HG02852 (cell line): ENCODE results near the gene TXNL4A.

Experiments used
- ATAC-seq: cut with Tn5 transposase; IDR thresholded peaks from one replicate; pipeline ENCODE4 v1.9.1; 2021; ENCODE audit warnings: mild to moderate bottlenecking, moderate library complexity; ENCODE audit not compliant: unreplicated experiment

TXNL4A gene

GRCh38 chr18:79936641-79937040 lies 51.7 kb downstream of the TXNL4A start:
- ATAC-seq = no peak

DNA sequence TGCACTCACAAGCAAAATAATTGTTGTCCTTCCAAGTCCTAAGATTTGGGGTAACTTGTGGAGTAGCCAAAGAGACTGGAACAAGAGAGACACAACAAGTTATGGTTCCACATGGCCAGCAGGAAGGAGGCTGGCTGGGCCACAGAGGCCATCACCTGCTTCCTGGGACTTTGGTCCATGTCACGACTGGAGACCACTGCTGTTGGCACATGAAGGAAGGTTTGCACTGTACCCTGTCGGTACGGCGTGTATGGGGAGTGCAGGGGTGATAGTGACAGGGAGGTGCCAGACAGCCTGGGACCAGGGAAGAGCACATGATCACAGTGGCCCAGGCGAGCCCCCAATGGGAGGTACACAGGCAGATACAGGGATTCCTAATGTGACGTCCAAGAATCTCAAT lies 52.4 kb downstream of the TXNL4A start:
- ATAC-seq = no peak

DNA sequence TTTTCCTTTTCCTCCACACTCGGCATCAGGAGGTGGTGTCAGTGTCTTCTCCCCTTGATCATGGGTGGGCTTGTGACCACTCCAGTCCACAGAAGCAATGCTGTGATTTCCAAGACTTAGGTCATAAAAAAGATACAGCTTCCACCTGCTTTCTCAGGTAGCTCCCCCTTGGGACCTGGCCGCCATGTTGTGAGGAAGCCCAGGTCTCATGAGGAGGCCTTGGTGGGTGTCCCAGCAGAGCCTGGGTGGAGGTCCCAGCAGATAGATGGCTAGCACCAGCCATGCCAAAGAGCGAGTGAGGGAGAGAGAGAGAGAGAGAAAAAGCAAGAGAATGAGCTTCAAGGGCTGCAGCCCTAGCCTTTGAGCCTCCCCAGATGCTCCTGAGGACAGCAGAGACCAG lies 52.9 kb downstream of the TXNL4A start:
- no peak for ATAC-seq

GRCh38 chr18:79935098-79935480 lies 53.3 kb downstream of the TXNL4A start:
- ATAC-seq = no peak

DNA sequence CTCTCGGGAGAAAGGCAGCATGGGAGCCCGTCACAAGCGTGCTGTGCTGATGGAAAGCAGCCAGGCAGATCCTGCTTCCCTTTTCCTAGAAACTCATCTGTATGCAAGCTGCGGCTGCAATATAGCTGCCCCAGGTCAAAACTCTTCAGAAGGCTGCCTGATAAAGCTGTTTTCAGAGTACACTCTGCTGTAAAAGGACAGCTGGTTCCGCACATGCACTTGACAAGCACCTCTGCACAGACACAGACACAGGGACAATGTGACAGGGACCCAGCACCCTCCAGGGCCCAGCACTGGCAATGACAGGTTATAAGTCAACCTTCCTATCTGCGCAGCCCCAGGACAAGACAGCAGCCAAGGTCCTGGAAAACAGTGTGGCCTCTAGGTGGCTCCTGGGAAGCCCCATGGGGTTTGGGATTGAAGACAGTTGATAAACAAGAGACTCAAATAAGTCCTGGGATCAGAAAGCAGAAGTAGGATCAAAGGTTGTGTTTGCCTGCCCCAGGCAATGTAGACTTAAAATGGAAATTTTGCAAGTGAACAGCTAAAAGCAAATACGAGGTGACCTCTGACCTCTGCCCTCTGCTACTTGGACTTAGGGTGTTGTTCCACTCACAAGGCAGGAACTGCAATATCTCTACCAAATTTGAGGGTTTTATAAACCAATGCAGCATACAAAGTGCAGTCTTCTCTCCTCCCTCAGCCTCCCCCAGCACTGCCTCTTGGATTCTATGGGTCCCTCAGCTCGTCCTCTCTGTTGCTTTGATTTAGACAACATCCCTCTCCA lies 53.9 kb downstream of the TXNL4A start:
- no peak for ATAC-seq

GRCh38 chr18:79933765-79934164 lies 54.6 kb downstream of the TXNL4A start:
- no peak for ATAC-seq

- no peak for ATAC-seq
These were observed 55.5 kb downstream of the TXNL4A start for GRCh38 chr18:79932907-79933306.

GRCh38 chr18:79931475-79931874 lies 56.9 kb downstream of the TXNL4A start:
- ATAC-seq = no peak

- ATAC-seq = no peak
These were observed 58.2 kb downstream of the TXNL4A start for GRCh38 chr18:79930020-79930642.

GRCh38 chr18:79928563-79928960 lies 59.8 kb downstream of the TXNL4A start:
- ATAC-seq = no peak

DNA sequence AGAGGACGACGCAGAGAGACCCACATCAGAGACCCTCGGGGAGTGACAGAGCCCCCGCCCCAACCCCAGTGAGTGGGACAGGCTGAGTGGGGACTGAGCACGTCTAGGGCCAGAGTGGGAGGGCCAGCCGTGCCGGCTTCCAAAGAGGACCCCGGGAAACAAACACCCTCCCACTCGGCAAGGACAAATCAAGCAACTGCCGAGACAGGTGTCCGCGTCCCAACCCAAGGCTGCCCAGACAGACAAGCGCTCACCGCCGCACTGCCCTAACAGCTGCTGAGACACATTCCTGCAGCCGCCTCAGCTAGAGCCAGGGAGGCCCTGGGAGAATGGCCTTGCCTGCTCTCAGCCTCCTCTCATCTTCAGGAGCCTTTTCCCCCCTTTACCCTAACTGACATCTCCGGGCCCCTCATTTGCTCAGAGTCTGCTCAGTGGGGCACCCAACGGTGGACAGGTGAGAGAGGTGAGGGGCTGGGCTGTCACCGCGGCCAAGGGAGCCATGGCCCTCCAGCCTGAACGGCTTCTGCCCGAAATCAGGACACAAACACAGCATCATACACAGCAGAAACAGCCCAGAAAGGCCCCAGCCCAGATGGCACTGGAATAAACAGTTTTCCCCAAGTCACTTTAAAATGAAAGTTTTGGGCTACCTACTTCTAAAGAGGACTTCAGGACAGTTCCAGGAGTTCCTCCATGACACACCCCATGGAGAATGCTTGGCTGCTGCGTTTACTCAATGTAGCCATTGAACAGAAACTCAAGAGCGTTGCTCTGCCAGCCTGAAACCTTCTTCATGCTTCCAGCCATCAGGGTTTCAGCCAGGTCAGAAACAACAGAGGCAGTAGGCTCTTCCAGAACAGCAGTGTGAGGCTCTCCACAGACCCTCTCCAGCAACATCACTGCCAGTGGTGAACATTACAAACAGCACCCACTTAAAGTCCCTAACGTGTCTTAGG lies 60.5 kb downstream of the TXNL4A start:
- ATAC-seq = no peak

DNA sequence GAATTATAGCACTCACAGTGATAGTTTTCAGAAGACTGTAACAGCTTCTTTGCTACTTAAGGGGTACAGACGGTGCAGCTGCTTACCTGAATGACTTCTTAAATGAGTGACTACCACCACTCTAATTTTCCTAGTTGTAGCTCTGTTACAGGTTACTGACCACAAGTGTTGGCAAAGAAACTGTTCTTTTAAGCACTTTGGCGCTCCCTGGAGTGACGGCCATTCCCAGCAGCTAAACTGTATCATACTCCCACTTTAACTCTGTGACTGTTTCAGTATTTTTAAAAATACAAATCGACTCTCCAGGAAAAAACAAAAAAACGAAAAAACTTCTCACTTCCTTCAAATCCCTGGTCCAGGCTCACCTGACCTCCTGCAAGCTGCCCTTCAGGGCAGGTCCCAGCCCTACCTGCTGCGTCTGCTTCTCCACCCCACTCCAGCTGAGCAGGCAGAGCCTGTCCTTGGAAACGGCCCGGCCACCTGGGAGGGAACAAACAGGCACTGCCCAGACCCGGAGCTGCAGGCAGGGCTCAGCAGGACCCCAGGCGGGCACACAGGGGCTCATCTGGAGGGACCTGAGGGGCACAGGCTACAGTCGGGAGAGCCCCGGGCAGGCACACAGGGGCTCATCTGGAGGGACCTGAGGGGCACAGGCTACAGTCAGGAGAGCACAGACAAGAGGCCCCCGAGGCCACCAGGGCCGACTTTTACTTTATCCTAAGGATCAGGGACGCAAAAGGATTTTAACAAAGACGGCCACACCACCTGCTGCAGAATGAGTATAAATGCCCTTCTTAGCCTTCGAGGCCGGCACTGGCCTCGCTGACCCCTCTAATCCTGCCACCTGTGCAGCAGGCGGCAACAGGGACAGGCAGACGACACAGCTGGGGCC lies 61.4 kb downstream of the TXNL4A start:
- ATAC-seq = no peak

DNA sequence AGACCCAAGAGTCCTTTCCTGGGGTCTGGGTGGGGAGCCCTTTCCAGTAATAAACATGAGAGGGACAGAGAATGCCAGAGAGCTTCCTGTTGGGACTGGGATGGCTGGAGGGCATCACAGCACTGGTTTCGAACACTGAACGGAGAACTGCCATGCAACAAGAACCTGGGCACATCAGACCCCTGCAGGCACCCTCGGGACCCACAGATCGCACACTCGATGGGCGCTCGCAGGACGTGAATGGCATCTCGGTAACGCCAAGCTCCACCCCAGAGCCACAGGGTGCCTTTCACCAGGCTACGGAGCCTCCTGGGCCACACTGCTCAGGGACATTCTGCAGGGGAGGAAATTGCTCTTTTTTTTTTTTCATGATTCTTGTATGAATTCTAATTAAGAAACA lies 62.1 kb downstream of the TXNL4A start:
- no peak for ATAC-seq

GRCh38 chr18:79924814-79925731 lies 63.3 kb downstream of the TXNL4A start:
- ATAC-seq = no peak

DNA sequence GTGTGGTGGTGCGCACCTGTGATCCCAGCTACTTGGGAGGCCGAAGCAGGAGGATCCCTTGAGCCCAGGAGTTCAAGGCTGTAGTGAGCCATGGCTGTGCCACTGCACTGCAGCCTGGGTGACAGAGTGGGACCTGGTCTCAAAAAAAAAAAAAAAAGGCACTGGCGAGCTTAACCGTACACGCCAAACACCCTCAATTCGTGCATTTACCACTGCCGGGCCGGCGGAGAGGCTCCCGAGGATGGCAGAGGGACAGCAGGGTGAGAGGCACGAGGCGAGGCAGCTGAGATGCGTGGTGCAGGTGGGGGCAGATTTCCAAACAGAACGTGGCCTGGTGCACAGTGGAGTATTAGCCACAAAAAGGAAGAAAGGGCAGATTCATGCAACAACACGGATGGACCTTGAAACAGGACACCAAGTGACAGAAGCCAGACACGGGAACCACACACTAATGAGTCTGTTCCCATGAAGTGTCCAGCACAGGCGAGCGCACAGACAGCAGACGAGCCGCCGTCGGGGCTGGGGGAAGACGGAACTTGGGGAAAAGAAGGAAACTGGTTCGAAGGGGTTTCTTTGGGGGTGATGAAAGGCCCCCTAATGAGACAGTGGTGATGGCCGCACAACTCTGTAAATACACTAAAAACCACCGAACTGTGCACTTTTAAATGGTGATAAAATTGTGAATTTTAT lies 64.3 kb downstream of the TXNL4A start:
- ATAC-seq = no peak

DNA sequence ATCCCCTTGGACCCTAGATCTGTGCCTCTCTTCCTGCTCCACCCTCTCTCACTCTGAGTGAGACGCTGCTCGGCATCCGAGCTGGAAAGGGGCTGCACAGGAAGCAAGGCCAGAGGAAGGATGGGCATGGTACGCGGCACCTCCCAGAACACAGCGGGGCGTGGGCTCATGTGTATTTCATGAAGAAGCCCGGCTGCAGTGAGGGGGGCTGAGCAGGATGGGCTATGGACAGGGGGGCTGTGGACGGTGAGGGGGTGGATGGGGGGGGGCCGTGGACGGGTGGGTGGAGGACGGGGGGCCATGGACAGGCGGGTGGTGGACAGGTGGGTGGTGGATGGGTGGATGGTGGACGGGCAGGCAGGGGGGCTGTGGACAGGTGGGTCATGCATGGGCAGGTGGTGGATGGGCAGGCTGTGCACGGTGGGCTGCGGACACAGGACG lies 65.4 kb downstream of the TXNL4A start:
- ATAC-seq = no peak

GRCh38 chr18:79921984-79922965 lies 66.1 kb downstream of the TXNL4A start:
- no peak for ATAC-seq
